A673 (cell line): ENCODE data around the gene GCN1. TPM values are rescaled to one million over a fixed set of nuclear protein-coding genes. Genes with fewer than 3 reads are reported as not detected.
"Not testable (repeated sequence)": the region's sequence is repeated elsewhere in the genome, so short reads cannot be mapped to it uniquely, and the experiment has no call there.

ENCODE experiments used
- BruUV-seq: library from RNA; stranded (reverse); fragments of 400-500 nt; replicated peaks from 2 replicates; lab custom pipeline; 2021; lab: Mats Ljungman, UMichigan
- CTCF ChIA-PET: fragments of 300-600 bp; sonication (Branson Sonifier 250); formaldehyde crosslinking; loops from one replicate; lab custom pipeline; 2022; ENCODE audit warnings: antibody characterized with exemption; lab: Charles Lee
- POLR2A ChIA-PET: fragments of 300-600 bp; sonication (Branson Sonifier 250); formaldehyde crosslinking; loops from one replicate; lab custom pipeline; 2022; ENCODE audit warnings: antibody characterized with exemption; ENCODE audit not compliant: low non-redundant PET; lab: Charles Lee
- DNase-seq: peaks from one replicate; pipeline ENCODE4 v3.0.0-alpha.2; 2015; ENCODE audit warnings: low spot score
- H3K27ac ChIP-seq: fragments of 200-600 bp; sonication (generic); 2 replicates; pipeline ENCODE4 v1.5.1; 2016; ENCODE audit warnings: mixed run types, low read depth, mild to moderate bottlenecking, mixed read lengths, antibody characterized with exemption, low read length; ENCODE audit not compliant: poor library complexity, severe bottlenecking
- H3K27me3 ChIP-seq: fragments of 200-600 bp; sonication (generic); replicated peaks from 2 replicates; pipeline ENCODE4 v1.6.1; 2017; ENCODE audit warnings: mixed run types, low read depth, mild to moderate bottlenecking, mixed read lengths, antibody characterized with exemption, low read length; ENCODE audit not compliant: insufficient read depth, poor library complexity
- H3K36me3 ChIP-seq: fragments of 200-600 bp; sonication (generic); 2 replicates; pipeline ENCODE4 v1.6.1; 2016; ENCODE audit warnings: mixed run types, mild to moderate bottlenecking, mixed read lengths, antibody characterized with exemption, low read length; ENCODE audit not compliant: insufficient read depth, poor library complexity, severe bottlenecking
- H3K4me1 ChIP-seq: fragments of 200-600 bp; sonication (generic); 2 replicates; pipeline ENCODE4 v1.6.1; 2017; ENCODE audit warnings: mixed run types, mild to moderate bottlenecking, mixed read lengths, antibody characterized with exemption, low read length; ENCODE audit not compliant: insufficient read depth, poor library complexity, severe bottlenecking
- H3K4me3 ChIP-seq: fragments of 200-600 bp; sonication (generic); 2 replicates; pipeline ENCODE4 v1.5.1; 2016; ENCODE audit warnings: low read depth, mixed run types, mild to moderate bottlenecking, mixed read lengths, low read length; ENCODE audit not compliant: poor library complexity, severe bottlenecking
- H3K9me3 ChIP-seq: fragments of 200-600 bp; sonication (generic); 2 replicates; pipeline ENCODE4 v1.6.1; 2016; ENCODE audit warnings: mixed run types, low read depth, mild to moderate bottlenecking, mixed read lengths, antibody characterized with exemption, low read length; ENCODE audit not compliant: poor library complexity, severe bottlenecking
- EZH2 ChIP-seq: fragments of 200-600 bp; sonication (generic); IDR thresholded peaks from 2 replicates; pipeline ENCODE4 v1.6.1; 2017; ENCODE audit warnings: borderline replicate concordance, low read depth, mild to moderate bottlenecking, mixed read lengths, antibody characterized with exemption, low read length; ENCODE audit not compliant: poor library complexity, severe bottlenecking
- intact Hi-C: fragments of 100-400 bp; cut with micrococcal nuclease; formaldehyde crosslinking; loops from one replicate; pipeline ENCODE4 v1.10.0; 2022; ENCODE audit not compliant: unreplicated experiment
- total RNA-seq: library from RNA; stranded (reverse); gene quantifications from 2 replicates; pipeline ENCODE4 v1.2.3, GENCODE V29; 2021
- TF ChIP-seq, protein P1 (sequence below): fragments of 300-800, 200-600 bp; sonication (generic); conservative IDR thresholded peaks from 2 replicates; pipeline ENCODE4 v1.5.1; 2017; ENCODE audit warnings: low read depth, mild to moderate bottlenecking, antibody characterized with exemption, low read length, moderate library complexity, mixed read lengths

The GCN1 gene
- total RNA-seq, 1 experiment from 2014 or later: 129 TPM

DNA sequence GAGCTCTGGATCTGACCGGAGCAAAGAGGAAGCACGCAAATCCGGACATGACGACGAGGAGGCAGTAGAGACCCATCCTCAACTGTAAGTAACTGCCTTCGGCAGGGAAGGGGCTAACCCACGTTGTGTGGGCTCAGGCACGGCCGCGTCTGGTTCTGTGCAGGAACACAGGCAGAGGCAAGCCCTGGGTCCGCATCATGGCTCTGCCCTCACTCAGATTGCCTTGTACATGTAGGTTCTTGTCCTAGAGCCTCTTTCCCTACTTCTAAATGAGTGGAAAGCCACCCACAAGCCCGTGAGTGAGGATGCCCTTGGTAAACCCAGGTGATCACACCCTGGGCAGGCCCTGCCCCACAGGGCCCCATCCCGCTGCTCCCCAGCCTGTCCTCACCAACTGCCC, 15.3 kb upstream of the GCN1 start:
- POLR2A ChIA-PET: interaction anchor here (0.9 kb wide), 1 partner anchor 81 kb away, joined by 13 read pairs; no protein-coding TSS in a partner anchor
- H3K36me3 ChIP-seq: peaks cover 44% of the 10 kb centered on the region

DNA sequence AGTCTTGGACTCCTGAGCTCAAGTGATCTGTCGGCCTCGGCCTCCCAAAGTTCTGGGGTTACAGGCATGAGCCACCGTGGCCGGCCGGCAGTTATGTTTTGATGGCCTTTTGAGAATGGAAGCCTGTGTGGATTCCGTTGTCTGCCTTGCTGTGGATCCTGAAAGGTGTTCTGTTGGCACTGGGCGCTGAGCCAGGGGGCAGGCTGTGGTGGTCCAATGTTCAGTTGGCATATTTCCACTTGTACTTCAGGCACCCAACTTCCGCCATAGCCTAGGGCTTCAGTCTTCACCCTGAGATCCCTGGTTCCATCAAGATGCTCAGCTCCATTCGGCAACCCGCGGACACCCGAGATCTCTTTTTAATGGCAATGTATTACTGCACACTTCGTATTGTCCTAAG, 12.7 kb upstream of the GCN1 start:
- intact Hi-C loops: no loop called here
- H3K27me3 ChIP-seq: no peaks in the 10 kb centered on the region
- no TSS peak for BruUV-seq
- no peak for DNase-seq
- CTCF ChIA-PET: no interaction called here
- no peaks in the 10 kb centered on the region for H3K9me3 ChIP-seq
- POLR2A ChIA-PET: no interaction called here
- peaks cover under 1% of the 10 kb centered on the region for H3K4me1 ChIP-seq
- no peak for TF ChIP-seq EZH2
- no peak overlapping the region for H3K4me3 ChIP-seq
- H3K36me3 ChIP-seq: peaks cover 21% of the 10 kb centered on the region
- no peak overlapping the region for H3K27ac ChIP-seq

More for the DNA sequence above, 15.3 kb upstream of the GCN1 start:
- intact Hi-C loops: no loop called here
- Histone ChIP-seq H3K4me1 (no peaks in the 10 kb centered on the region), H3K27ac (no peak overlapping the region), H3K9me3 (no peaks in the 10 kb centered on the region), H3K4me3 (no peak overlapping the region), H3K27me3 (no peaks in the 10 kb centered on the region)
- TF ChIP-seq EZH2: no peak
- TF ChIP-seq, protein P1, sequence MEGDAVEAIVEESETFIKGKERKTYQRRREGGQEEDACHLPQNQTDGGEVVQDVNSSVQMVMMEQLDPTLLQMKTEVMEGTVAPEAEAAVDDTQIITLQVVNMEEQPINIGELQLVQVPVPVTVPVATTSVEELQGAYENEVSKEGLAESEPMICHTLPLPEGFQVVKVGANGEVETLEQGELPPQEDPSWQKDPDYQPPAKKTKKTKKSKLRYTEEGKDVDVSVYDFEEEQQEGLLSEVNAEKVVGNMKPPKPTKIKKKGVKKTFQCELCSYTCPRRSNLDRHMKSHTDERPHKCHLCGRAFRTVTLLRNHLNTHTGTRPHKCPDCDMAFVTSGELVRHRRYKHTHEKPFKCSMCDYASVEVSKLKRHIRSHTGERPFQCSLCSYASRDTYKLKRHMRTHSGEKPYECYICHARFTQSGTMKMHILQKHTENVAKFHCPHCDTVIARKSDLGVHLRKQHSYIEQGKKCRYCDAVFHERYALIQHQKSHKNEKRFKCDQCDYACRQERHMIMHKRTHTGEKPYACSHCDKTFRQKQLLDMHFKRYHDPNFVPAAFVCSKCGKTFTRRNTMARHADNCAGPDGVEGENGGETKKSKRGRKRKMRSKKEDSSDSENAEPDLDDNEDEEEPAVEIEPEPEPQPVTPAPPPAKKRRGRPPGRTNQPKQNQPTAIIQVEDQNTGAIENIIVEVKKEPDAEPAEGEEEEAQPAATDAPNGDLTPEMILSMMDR: no peak
- CTCF ChIA-PET: no interaction called here
- no peak for DNase-seq
- no TSS peak for BruUV-seq

DNA sequence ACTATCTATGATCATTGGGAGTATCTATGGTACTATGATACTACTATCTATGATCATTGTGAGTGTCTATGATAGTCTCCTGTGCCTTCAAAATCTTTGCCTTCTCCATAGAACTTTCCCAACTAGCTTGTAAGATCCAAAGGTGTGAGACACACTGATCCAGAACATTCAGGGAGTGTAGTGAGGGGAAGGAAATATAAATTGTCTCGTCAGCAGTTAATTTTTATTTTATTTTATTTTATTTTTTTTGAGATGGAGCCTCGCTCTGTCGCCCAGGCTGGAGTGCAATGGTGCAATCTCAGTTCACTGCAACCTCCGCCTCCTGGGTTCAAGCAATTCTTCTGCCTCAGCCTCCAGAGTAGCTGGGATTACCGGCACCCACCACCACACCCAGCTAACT, 12.3 kb upstream of the GCN1 start:
- intact Hi-C loops, BruUV-seq: not testable (repeated sequence)

DNA sequence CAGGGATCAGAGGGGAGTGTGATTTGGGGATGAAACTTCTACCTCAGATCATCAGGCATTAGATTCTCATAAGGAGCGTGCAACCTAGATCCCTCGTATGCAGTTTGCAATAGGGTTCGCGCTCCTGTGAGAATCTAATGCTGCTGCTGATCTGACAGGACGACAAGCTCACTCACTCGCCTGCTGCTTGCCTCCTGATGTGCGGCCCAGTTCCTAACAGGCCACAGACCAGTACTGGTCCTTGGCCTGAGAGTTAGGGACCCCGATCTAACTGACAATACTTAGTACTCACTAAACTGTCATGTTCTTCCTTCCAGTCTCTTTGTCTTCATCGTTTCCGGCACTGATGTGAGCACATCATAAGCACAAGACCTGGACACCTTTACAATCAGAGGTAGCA, 11.7 kb upstream of the GCN1 start:
- DNase-seq: no peak
- H3K36me3 ChIP-seq: peaks cover 14% of the 10 kb centered on the region
- intact Hi-C loops: no loop called here
- no peaks in the 10 kb centered on the region for H3K27me3 ChIP-seq
- no TSS peak for BruUV-seq
- POLR2A ChIA-PET: no interaction called here
- peaks cover 5% of the 10 kb centered on the region for H3K4me1 ChIP-seq
- CTCF ChIA-PET: no interaction called here
- no peak overlapping the region for H3K27ac ChIP-seq
- H3K4me3 ChIP-seq: no peak overlapping the region
- H3K9me3 ChIP-seq: no peaks in the 10 kb centered on the region
- TF ChIP-seq, protein P1: no peak
- TF ChIP-seq EZH2: no peak

More for the DNA sequence above, 12.3 kb upstream of the GCN1 start:
- DNase-seq, CTCF ChIA-PET, H3K27ac ChIP-seq, H3K9me3 ChIP-seq, H3K4me1 ChIP-seq, H3K27me3 ChIP-seq, H3K4me3 ChIP-seq, POLR2A ChIA-PET: not testable (repeated sequence)
- H3K36me3 ChIP-seq: peaks cover 17% of the 10 kb centered on the region
